Measurements from ENCODE around the gene AIG1. TPM values are rescaled to one million over a fixed set of nuclear protein-coding genes. Genes with fewer than 3 reads are reported as not detected.

The AIG1 gene
- total RNA-seq, 1 donor from 2014 or later = 3.8 TPM

DNA sequence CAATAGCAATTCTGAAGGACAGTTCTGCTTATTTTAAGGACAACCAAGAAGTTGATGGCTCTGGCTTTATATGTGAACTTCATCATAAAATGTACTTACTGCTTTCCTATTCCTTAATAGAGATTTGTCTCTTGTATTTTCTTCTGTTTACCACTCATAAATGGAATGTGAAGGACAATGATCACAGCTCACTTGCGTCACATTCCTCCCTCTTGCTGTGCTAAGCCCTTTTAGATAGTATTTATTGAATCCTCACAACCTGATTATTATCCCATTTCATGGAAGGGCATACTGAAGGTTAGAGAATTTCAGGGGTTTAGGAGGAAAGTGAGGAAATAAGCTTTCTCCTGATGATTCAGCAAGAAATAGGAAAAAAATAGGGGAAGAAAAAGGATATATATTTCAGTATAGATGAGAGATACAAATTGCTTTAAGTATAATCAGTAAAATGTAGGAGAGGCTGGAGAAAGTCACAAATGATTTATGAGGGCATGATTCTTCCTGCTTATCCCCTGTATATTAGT, 132.9 kb downstream of the AIG1 start:
- intact Hi-C loops (cut with micrococcal nuclease) = no loop called here

DNA sequence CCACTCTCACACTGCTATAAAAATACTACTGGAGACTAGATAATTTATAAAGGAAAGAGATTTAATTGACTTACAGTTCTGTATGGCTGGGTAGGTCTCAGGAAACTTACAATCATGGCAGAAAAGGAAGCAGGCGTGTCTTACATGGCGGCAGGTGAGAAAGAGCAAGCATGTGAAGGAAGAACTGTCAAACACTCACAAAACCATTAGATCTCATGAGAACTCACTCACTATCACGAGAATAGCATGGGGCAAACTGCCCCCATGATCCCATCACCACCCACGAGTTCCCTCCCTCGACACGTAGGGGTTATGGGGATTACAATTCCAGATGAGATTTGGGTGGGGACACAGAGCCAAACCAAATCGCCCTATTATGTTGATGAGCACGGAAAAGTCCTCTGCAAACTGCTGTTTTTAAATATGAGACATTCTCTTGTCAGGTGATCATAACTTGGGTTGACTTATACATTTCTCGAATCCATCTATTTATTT, 133.5 kb downstream of the AIG1 start:
- intact Hi-C loops (cut with micrococcal nuclease) = no loop called here

DNA sequence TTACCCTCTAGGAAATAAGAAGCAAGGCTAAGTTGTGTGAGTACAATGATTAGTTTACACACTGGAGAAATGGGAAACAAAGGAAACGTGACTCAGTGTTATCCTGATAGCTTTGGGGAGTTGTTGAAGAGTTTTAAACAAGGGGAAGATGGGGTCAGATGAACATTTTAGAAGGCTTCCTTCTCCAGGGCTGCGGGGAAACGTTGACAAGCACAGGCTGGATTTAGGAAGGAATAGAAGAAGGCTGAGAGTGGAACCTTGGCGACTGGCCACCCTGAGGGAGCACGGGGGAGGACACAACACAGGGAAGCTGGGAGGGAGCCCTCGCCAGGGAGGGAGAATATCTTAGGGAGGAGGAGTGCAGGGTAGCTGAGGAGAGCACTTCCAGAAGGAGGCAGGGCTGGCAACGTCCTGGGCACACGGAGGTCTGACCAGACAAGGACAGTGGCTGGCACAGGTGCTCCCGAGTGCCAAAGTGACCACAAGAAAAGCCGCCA, 134.7 kb downstream of the AIG1 start:
- intact Hi-C loops (cut with micrococcal nuclease) = no loop called here

DNA sequence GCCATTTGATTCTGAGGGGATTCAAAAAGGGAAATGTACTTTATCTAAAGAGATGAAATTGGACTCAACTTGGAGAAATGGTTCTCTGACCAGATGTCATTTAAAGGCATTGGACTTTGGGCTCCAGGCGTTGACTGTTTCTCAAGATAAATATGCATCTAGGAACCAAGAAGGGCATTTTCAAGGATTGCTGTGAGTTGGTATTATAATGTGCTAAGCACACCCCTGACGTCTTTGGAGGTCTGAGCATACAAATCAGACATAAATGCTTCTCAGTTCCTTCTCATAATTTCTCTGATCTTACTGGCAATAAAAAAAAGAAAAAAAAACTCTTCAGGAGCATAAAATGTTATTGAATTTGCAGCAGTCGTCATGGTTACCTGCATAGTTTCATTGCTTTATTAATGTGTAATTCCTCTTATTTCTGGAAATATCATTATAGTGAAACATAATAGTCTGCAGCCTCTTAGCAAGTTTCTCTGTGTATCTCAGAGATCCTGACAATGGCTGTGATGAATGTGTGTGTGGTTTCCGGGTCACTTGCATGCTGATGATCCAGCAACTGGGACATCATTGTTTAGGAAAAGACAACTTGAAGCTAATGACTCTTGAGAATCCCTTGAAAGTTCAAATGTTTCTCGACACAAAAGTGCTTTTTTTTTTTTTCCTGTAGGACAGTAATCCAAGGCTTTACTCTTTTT, 136.0 kb downstream of the AIG1 start:
- intact Hi-C loops (cut with micrococcal nuclease) = no loop called here

DNA sequence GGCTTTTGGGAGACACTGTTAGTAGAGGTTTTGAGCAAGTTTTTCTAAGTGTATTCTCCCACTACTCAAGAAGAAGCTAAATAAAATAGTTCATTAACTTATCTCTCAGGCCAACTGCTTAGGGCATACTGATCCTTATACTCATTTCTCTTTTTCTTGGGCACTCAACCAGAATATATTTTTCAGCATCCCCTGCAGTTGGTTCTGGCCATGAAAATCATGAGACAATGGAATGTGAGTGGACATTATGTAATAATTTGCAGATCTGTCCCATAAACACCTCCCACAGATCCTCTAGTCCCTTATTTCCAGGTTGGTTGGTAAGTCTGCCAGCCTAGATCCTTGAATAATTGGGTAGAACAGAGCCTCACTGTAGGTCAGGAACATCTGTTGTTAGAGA, 136.7 kb downstream of the AIG1 start:
- intact Hi-C loops (cut with micrococcal nuclease) = no loop called here

DNA sequence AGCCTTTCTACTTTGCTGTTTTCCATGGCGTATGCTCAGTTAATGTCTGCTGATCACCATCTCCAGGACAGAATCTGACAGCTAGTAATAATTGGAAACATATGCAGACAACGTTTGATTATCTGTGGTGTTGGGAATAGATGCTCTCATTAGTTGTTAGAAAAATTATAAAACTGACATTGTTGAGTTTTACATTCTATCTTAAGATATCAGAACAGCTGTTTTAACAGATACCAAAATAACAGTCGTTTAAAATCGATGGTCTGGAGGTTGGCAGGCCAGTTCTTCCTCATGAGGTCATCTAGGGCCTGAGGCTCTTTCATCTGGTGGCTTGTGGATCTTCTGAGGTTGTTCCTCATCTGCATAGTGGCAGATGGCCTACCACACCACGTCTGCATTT, 137.6 kb downstream of the AIG1 start:
- intact Hi-C loops (cut with micrococcal nuclease) = no loop called here

DNA sequence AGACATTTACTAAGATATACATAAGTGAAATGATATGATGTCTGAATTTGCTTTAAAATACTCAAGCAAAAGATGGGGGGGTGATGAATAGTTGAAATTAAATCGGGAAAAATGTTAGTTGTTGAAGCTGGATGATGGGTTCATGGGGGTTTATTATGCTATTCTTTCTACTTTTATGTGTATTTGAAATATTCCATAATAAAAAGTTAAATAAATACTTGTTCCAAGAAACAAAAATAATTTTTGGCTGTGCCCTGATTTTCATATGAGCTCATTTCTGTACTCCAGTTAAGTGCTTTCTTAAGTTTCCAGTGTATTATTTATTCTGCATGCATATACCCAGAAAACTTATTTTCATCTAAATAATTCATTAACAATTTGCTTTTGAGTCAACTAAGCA, 138.6 kb downstream of the AIG1 start:
- intact Hi-C loops (cut with micrococcal nuclease) = no loop called here

DNA sequence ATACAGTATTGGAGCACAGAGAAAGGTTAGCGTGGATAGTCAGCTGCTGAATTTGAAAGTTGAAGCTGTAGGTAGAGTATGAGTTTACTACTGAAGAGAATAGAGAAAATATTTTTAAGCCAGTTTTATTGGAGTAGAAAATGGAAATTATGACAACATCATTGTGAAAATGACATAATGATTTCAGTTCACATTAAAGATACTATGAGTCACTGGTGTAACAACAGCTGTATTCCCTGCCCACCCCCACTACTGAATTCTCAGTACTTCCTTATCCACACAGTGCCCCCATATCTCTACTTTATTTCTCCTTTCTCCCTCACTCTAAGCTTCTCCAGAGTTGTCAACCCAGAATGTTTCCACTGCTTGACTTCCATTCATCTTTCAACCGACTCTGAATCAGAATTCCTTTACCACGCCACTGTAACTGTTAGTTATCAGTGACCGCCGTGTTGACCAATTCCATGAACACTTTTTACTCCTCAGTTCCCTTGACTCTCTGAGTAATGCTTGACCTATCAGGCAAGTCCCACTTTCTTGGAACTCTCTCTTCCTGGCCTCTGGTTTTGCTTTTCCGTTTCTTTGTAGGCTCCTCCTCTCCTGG, 139.6 kb downstream of the AIG1 start:
- intact Hi-C loops (cut with micrococcal nuclease) = no loop called here

DNA sequence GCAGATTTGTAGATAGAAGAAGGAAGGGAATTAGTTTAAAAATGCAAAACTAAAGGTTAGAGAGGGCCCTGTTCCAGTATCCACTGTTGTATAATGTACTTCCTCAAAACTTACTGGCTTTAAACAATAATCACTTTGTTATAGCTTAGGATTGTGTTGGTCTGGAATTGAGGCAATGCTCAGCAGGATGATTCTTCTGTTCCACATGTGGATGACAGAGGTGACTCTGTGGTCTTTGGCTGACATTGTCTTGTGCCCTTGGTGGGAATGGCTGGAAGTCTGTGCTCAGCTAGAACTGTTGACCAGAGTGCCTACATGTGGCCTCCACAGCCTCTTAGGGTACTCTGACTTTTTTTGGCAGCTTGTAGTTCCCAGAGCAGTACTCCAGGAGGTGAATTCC, 143.4 kb downstream of the AIG1 start:
- intact Hi-C loops (cut with micrococcal nuclease) = no loop called here

DNA sequence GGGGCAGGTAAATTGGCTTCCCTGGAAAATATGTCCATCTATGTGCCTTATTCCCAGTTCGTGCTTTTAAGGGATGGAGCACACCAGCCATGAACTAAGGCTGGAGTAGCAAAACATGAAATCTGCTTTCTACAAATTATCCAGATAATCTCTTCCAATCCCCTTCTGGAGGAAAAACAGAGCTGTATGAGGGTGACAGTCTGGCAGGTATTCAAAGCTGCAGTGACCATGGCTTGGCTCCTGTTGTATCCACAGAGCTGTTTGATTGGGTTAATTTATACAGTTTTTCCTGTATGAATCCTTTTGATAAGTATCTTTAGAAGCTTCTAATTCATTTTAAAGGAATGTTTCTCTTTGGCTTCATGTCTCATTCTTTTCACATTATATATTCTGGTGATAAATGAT, 144.4 kb downstream of the AIG1 start:
- intact Hi-C loops (cut with micrococcal nuclease) = no loop called here

DNA sequence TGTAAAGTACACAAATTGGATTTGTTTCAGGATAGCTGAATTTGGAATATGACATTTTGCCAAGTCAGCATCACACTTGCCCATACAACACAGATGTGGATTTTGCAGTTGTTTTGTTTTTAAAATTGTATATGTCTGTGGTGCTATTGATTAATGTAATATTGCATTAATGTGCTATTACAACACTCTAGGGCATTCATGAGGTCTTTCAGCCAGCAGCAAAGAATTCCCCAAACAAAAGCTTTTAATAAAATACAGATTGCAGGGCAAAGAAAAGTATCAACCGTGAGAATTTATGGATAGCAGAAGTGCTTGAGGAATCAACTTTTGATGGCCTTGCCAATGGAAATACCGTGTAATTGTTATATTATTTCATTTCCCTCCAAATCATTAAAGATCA, 144.9 kb downstream of the AIG1 start:
- intact Hi-C loops (cut with micrococcal nuclease) = no loop called here

DNA sequence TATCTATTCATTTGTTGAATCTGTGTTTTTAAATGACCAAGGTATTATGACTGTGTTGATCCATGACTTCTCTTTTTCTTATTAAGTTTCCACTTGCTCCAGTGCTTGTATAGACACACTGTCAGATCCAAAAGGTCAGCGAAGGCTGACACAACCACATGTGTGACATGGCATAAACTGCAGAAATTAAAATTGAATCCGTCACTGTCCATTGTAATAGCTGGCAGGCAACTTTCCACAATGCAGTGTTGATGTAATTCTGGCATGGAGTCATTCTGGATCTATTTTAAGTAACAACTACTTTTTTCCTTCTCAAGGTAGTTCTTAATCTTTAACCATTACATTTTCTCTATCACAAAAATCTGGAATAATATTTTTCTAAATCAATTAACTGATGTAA, 145.3 kb downstream of the AIG1 start:
- intact Hi-C loops (cut with micrococcal nuclease) = no loop called here

DNA sequence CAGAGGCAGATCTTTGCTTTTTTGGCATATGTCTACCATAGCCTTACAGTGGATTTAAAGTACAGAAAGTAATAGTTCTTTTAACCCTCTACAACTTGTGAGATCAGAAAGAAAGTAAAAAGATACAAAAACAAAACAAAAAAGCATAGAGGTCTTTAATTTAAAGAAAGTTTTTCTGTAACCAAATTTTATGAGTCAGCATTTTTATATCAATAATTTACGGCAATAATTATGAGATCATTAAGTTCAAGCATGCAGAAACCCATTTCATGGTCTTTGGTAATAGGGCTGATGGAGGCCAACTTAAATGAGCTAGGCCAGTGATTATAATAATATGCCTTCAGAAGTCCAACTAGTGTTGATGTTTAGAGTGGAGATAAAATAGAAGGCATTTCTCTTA, 145.9 kb downstream of the AIG1 start:
- intact Hi-C loops (cut with micrococcal nuclease) = no loop called here

DNA sequence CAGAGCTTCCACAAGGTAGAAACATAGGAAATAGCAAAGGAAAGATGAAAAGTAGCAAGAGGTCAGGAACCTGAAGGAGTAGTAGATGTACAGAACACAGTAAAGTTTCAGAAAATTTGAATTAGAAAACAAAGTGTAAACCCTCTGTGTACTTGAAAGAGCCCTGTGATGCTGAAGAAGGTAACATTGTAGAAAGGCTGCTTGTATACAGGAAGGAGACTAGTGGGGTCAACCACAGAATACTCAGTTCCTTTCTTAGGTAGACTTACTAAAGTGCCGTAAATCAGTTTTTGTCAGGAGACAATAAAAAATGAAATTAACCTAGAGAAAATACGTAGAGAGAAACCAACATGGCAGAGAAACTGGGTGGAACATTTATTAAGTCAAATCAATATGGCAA, 149.7 kb downstream of the AIG1 start:
- intact Hi-C loops (cut with micrococcal nuclease) = no loop called here

DNA sequence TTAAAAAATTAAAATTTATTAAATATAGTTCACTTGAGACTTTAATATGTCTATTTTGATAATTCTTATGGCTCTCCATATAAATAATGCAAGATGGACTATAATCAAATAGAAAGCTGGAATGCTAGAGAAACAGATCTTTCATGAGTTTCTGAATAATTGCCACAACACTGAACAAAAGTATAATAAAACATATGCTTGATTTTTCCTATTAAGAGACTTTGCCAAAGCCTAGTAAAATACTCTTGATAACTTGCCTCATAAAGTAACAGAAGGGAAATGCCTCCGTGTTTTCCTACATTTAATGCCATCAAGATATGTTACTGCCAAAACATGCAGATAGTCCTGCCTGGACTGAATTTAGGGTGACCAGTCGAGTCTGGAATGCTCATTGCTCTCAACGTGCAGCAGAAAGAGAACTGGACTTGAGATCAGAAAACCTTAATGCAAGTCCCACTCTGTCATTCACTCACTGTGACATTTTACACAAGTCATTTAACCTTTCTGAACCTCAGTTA, 153.2 kb downstream of the AIG1 start:
- intact Hi-C loops (cut with micrococcal nuclease) = no loop called here

DNA sequence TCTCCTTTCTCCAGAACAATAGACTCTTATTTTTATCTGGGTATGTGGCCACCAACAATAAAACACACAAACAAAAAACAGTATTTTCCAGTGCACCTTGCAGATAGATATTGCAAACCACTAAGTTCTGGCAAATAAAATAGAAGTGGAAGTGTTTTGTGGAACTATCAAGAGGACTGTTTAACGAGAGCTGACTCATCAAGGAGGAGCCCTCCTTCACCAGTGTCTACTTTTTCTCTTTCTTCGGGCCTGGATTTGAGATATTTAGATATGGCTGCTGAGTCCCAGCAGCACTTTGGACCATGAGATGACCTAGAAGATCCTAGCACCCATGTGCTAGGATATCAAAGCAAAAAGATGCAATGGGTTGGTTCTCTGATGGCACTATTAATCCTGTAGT, 154.7 kb downstream of the AIG1 start:
- intact Hi-C loops (cut with micrococcal nuclease) = no loop called here

DNA sequence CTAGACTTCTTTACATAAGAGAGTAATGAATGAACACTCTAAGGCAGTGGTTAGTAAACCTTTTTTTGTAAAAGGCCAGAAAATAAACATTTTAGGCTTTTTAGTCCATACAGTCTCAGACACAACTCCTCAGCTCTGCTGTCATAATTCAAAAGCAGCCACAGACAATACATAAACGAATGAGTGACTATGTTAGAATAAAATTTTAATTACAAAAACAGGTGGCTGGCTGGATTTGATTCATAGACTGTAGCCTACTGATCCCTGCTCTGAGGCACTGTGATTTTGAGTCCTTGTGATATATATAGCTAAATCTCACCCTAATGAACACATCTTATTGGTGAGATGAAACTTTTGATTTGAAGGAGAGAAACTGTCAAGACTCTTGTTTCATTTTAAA, 155.1 kb downstream of the AIG1 start:
- intact Hi-C loops (cut with micrococcal nuclease) = no loop called here

DNA sequence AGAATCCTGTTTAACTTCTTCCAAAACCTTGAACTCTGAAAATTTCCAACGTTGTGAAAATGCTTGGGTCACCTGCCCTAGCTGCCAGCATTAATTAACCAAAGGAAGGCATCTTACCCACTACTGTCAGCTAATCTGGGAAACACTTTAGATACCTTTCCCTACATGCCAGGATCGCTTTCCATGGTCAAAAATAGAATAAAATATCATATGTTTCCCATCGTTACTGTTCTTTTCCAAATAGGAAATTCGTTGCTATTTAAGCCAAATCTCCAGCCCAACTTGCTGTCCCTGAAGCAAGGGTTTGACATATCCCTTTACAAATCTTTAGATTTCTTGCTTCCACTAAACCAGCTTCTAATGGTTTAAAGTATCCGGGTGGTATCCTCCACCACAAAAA, 157.5 kb downstream of the AIG1 start:
- intact Hi-C loops (cut with micrococcal nuclease) = no loop called here

DNA sequence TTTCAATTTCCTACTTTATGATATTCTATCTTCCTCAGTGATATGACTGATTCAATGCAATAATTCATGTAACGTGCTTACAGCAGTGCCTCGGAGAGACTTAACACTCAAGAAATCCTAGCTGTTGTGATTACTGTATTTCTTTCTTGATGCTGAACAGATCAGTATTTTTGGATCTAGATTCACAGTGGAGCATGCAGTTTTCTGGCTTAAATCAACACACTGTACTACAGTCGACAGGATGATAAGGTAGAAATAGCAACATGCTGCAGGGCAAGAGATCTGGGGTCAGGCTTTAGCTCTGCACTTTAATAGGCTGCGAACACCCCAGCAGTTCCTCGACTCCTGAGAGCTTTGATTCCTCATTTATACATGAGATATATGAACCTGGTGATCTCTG, 161.0 kb downstream of the AIG1 start:
- intact Hi-C loops (cut with micrococcal nuclease) = no loop called here

DNA sequence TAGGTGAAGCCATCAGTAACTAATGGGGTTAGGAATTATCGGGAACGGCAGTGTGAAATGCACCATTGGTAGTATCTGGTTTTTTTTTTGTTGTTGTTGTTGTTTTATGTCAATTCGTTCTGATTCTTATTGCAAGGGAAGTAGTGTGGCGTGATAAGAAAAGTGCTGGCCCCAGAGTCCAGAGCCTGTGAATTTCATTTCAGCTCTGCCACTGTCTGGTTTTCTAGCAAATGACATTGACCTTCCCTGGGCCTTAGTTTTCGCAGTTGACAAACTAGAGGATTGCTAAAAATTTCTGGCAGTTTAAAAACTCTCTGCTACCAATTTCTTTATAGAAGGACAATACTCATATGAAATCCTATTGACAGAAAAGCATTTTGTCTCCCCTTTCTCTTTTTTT, 161.6 kb downstream of the AIG1 start:
- intact Hi-C loops (cut with micrococcal nuclease) = no loop called here

DNA sequence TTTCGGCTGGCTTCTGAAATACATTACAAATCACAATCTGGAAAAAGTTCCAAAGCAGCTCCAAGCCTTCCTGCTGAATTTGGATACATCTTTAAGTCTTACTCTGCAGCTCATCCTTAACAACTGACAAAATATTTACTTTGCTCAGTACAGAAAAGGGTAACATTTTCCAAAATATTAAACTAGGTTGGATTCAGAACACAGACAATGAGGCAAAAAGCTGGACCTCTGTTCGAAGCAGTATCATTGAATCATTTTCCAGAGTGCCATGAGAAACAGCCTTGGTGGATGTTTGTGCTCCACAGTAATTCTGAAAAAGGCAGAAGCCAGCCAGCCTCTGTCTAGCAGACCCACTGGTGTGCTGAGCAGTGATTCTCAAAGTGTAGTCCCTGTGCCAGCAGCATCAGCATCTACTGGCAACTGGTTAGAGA, 162.1 kb downstream of the AIG1 start:
- intact Hi-C loops (cut with micrococcal nuclease) = no loop called here

DNA sequence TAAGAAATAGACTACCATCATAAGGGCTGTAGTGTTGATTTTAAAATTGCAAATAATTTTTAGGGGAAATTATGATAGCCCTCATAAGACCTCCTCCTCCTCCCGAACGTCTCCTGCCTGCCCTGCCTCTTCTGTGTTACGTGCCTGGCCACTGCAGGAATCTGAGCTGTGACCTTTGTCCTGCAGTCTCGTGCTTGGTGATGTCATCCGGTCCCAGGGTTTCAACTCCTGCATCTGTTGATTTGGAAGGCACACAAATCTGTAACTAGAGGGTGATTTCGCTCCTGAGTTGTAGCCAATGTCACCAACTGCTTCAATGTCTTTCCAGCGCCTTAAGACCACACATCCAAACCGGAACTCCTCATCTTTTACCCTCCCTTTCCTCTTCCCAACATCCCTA, 163.2 kb downstream of the AIG1 start:
- intact Hi-C loops (cut with micrococcal nuclease) = no loop called here

DNA sequence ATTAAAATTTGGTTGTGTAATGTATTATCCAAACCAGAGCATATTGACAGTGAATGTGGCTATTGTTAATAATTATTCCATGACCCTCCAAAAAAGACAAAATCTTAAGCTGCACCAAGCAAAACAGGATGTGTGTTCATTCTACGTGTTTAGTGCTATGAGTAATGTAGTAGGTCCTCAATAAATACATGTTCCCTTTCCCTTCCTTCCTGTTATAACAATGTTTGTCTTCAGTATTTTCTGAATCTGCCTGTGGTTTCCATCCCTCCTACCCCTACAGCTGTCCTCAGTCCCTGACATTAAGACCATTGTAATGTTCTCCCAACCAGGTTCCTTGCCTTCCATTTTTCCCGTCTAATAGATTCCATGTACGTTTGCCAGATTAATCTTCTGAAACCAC, 163.8 kb downstream of the AIG1 start:
- intact Hi-C loops (cut with micrococcal nuclease) = no loop called here
